ENCODE results near the gene WNT16.
"Not testable (repeated sequence)": the region's sequence is repeated elsewhere in the genome, so short reads cannot be mapped to it uniquely, and the experiment has no call there.

The WNT16 gene

DNA sequence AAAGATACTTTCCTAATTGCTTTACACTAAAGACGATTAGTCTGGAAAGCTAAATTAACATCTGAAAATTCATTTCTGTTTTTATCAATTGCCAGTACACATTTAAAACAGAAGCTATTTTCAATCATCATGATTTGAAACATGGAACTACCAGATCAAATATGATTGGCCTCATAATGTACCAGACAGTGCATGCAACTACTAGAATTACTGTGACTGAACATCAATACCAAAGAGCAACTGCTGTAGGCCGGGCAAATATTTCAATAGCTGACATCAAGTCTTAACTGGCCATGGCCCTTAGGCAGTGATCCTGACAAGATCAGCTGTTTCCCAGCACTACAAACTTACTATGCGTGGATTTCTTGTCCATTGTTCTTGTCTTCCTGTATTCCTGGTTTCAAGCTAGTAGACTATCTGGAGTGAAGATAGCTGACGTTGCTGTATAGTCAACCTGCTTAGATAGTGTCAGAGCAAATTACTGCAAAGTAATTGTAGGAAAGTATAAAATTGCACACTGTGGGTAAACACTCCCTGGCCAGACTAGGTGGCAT lies 21.7 kb upstream of the WNT16 start:
- no peak for DNase-seq

DNA sequence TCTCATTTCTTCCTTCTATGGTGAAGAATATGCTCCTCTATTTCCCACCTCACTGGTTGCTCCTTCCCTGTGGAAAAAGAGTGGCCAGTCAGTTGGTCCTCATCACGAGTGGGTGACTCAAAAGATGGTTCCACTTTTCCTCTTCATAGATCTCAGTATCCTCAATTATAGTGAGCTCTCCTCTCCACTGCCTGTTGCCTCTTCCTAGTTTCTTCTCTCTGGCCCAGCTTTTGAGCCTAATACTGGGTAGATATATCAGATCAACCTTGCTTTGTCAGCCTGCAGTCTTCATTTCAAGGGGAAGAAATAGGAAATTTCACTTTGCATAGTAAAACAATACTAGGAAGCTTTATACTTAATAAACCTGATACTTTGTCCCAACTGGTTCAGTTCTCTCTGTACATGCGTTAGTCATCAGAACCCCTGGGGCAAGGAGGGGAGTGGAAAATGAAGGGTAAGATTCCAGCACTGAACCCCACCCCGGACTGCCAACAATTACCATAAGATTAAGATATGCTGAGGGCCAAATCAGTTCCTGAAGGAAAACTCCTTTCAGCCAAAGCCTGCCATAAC lies 15.5 kb upstream of the WNT16 start:
- peak; percentile 53 for DNase-seq

DNA sequence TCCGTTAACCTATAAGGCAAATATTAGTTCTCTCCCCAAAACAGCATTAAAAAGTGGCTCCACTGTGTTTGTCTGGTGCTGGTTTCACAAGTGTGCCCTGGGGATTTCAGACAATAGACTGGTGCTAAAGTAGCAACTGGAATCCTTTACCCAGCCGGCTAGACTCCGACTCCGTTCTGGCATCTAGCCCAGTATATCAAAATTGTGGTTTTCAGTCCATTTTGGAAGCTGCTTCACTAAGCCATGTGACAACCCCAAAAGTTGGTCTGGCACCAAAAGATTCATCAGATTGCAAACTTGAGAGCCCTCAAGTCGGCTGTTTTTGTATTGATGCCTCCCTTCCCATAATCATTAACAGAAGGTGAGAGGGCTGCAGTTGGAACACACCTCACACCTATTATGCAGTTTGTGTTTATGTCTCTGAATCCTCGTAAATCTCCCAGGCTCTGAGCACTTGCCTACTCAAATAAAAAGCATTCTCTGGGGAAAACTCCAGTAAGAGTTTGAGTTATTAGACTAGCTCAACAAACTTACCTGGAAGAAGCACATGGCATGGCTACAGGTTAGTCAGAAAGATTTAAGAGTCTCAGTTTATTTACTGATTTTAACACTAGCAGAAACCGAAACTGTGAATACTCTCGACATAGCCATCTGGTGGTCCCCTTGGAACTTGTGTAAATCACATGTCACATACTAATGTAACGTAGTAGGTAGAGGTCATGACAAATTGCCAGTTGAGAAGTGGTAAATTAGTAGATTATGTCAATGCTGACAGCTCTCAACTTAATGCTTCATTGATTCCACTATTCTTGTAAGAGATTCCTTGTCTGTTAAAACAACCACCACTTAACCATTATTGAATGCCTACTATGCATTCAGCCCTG lies 14.8 kb upstream of the WNT16 start:
- DNase-seq, result no peak

DNA sequence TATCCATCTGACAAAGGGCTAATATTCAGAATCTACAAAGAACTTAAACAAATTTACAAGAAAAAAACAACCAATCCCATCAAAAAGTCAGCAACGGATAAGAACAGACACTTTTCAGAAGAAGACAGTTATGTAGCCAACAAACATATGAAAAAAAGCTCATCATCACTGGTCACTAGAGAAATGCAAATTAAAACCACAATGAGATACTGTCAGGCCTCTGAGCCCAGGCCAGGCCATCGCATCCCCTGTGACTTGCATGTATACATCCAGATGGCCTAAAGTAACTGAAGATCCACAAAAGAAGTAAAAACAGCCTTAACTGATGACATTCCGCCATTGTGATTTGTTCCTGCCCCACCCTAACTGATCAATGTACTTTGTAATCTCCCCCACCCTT lies 13.6 kb upstream of the WNT16 start:
- DNase-seq, result not testable (repeated sequence)

DNA sequence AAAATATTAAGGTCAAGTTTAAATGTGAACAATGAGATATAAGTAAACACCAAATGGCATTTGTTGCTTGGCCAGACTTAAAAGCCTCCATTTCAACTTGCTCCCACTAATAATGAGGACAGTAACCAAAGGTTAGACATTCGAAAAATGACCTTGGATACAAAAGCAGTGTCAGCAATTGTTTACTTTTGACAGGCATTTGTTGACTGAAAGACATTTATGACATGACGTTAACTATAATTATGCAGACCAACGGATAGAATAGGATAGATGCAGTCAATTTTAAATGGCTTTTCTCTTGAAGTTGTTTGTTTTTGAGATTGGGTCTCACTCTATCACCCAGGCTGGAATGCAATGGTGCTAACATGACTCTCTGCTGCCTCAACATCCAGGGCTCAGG lies 6.3 kb upstream of the WNT16 start:
- DNase-seq, result no peak

DNA sequence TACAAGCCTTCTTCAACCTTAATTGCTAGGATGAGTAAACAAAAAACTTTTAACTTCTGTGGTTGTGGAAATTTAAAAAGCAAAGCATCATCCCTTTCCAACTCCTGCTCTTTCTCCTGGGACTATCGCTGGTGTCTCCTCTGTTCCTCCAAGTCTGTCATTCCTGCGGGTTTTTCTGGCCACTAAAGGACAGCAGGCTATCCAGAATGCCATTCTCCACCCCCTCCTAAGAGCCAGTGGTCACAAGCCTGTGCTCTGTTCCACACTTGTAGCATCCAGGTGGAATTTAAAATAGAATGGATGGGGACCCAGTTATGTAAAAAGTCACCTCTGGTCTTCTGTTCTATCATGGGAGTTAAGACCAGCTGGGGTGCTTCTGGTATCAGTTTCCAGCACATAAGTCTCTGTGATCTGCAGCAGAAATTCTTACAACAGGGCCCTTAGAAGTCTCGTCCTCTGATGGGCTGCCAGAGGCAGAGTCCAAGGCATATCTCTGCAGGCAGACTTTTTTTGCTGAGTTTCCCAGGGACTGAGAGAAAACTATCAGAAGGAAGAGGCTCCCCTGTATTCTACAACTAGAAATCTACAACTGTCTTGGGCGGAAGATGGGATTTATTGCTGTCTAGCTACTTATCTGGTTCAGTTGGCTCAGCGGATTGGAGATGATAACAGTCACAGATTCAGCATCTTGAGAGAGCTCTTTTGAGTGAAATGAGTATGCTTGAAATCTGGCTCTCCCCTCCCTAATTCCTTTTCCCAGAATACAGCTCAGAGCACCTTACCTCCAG lies 5.1 kb upstream of the WNT16 start:
- DNase-seq, result no peak

DNA sequence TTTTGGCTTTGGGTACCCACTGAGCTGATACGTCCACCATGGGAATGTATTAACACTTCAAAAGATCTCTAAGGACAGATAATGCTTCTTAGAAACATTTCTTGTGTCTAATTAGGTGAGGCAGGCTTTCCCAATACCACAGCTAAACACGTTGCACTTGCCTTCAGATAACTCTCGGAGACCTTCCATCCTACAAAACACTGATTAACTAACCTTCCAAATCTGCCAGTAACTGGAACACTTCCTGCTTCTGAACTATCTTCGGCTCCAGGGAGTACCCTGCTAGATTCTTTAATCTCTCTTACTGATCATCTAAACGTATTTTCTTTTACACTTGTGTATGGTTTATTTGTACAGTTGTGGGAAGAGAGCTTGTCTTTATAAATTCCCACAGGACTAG lies 1.1 kb upstream of the WNT16 start:
- no peak for DNase-seq

DNA sequence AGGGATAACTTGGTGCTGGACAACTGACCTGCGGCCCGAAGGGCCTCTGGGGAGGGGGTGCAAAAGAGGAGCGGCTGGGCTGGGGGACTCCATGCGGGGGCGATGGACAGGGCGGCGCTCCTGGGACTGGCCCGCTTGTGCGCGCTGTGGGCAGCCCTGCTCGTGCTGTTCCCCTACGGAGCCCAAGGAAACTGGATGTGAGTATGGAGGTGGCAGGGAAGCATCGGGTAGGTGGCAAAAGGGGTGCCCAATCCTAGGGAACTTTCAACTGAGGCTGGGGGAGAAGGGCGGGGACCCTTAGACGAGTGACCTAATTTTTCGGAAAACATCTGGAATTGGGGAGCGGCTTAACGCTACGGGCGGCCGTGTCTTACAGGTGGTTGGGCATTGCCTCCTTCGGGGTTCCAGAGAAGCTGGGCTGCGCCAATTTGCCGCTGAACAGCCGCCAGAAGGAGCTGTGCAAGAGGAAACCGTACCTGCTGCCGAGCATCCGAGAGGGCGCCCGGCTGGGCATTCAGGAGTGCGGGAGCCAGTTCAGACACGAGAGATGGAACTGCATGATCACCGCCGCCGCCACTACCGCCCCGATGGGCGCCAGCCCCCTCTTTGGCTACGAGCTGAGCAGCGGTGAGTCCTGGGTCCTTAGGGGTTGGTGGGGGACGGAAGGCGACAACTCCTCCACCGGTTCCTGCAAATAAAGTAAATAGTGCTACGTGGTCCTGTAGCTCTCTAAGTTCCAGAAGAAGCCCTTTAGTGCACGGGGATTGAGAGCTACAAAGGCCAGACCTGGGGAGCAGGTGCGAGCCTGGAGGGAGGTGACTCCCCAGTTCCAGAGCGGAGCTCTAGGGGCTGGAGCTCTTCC lies 622 bp downstream of the WNT16 start:
- DNase-seq, result peak; percentile 30

DNA sequence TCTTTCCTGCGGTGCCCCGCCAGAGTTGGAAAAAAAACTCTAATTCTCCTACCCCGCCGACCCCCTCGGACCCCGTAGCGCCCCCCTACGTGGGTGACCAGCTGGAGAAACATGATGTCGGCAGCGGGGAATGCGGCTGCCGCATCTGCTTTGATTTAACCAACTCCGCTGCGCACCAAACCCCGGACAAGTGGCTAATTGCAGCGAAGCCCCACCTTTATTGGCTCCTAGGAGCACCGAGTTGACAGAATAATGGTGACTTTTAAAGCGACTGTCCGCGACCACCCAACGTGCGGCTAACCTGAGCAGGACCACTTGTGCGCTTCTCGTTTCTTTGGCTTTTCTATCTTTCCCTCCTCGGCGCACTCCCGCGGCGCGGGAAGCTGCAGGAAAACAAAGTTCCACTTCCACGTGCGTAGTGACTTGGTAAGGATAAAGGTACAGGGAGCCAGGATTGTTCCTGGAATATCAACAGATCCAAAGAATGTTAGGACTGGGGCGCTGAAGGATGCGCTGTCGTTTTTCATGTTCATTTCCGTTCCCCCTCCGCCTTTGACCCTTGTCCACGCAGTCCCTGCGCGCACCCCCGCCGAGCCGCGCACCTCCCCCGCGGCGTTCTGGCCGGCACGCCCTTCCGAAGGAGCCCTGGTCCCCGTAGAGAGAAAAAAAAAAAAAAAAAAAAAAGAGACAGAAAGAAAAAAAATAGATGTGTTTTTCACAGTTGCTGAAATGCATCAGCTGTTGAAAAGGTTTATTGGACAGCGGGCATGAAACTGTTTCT lies 1.4 kb downstream of the WNT16 start:
- DNase-seq, result peak; percentile 37

DNA sequence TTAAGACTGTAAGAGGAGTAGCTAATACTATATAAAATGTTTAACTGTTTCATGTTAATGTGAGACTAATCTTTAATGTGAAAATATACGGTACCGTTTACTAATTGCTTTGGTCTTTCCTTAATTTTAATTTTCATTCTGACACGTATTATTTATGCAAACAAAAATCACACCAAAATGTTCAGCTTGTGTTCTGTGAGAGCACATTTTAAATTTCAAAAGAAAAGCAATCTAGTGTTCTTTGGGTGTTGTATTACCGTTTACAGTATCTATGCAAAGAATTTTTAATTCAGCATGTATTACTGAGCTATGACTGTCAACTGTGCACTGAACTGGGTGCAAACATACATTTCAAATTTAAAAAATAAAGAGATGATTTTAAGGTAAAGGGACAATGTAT lies 2.2 kb downstream of the WNT16 start:
- no peak for DNase-seq

DNA sequence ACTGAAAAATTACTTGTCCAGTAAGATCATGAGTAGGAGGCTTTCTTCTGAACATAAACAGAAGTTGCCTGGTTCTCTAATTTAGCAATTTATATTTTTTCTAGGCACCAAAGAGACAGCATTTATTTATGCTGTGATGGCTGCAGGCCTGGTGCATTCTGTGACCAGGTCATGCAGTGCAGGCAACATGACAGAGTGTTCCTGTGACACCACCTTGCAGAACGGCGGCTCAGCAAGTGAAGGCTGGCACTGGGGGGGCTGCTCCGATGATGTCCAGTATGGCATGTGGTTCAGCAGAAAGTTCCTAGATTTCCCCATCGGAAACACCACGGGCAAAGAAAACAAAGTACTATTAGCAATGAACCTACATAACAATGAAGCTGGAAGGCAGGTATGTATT lies 2.8 kb downstream of the WNT16 start:
- DNase-seq, result no peak

DNA sequence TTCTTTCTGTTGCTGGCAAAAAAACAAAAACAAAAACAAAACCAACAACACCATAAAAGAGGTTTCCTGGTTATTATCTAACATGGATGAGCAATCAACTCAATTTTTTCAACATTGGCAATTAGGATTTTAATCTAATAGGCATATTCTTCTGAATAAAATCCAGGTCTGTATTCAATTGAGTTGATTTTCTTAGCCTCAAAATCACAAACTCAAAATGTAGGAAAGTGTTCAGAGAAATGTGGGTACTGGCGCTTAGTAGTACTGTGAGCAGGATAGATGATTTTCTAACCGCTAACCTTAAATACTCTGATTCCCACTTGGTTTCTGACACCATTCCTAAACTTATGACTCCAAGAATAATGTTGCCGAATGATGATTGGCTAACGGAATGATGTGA lies 5.6 kb downstream of the WNT16 start:
- no peak for DNase-seq

DNA sequence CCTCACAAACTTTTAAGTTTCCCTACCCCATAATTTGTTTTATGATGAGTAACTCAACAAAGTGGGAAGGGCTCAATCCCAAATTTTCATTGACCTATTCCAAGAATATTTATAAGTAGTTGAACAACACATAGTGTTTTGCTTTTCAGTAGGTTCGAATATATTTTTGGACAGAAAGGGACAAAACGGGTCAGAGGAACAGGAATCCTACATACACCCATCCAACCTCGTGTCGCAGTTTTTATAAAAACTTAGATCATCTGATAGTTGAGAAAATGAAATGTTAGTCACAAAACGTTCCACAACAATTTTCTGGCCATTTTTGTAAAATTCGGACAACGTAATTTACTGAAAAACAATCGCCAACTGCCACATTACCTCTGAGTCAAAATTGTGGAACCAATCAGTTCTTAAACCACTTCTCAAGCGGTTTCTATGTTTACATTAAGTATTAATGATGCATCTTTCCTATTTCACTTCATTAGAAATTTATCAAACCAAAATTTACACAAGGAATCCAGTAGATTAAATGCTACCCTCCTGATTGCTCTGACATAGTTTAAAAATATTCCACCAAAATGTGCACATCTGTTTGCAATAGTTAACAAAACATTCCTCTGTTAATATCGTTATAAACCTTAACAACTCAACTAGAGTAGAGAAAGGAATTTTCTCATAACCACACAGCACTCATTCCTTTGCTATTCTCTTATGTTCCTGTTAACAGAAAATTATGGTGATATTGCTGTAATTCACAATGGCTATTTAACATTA lies 6.3 kb downstream of the WNT16 start:
- peak; percentile 33 for DNase-seq

DNA sequence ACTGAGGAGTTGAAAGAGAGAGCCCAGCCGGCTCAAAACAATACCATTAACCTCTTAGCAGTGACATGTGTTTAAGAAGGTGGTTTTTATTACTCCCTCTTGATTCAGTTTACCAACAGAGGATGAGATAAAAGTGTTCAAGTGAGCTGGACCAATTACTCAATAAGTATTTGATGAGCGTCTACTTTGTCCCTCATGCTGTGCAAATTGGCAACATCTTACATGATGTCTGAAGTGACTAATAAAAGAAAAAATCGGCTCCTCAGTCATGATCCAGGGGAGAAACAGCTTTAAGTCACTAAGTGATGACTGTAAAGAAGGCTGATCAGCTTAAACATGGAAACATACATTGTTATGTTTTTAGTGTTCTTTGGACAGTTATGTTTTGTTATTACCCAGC lies 7.8 kb downstream of the WNT16 start:
- DNase-seq, result peak; percentile 13

DNA sequence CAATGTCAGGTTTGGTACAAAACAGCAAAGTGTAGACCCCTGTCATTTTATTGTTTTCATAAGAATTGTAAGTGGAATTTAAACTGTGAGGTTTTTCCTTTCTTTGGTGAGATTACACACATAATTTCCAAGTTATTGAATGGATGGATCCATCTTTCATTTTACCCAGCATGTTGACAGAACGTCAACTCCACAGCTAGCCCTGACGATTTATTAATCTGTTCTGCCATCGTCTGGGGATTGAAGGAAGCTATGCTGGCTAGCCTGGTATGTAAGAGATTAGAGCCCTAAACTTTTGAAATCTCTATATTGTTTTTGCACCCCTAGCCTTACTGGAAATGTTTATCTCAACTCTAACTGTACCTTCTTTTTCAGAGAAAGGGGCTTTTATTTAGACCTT lies 8.6 kb downstream of the WNT16 start:
- DNase-seq, result no peak

DNA sequence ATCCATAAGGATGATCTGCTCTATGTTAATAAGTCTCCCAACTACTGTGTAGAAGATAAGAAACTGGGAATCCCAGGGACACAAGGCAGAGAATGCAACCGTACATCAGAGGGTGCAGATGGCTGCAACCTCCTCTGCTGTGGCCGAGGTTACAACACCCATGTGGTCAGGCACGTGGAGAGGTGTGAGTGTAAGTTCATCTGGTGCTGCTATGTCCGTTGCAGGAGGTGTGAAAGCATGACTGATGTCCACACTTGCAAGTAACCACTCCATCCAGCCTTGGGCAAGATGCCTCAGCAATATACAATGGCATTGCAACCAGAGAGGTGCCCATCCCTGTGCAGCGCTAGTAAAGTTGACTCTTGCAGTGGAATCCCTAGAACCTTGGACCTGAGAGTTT lies 10.3 kb downstream of the WNT16 start:
- DNase-seq, result no peak

DNA sequence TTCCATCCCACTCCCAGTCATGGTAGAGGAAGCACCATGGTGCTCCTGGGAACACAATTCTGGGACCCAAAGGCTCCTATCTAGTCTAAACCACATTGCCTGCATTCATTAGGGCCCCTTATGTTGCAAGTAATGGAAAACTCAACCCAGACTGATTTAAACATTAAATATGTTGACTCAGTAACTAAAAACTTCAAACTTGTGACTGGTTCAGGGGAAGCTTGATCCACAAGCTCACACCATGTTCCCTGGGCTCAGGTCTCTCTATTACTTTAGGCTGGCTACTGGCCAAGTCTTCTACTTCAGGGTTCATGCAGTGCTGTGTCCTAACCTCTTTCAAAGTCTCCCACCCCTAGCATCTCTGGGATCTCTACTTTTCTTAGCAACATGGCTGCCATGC lies 13.1 kb downstream of the WNT16 start:
- DNase-seq, result peak; percentile 6

DNA sequence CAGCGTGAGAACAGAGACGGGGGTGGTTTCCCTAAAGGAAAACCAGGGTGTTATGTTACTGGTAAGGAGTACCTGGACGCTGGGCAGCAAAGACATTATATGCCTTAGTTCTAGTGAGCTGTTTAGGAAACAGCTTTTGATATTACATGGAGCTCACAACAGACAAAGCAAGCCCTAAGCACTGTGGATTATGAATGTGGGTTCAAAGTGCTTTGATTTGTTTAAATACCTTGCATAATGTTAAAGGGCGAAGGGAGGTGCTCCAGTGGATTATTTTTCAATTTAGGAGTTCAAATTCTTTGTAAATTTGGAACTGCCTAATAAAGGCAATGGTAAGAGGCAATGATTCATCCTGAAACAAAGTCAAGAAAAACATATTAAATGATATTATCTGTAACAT lies 13.8 kb downstream of the WNT16 start:
- DNase-seq, result no peak

DNA sequence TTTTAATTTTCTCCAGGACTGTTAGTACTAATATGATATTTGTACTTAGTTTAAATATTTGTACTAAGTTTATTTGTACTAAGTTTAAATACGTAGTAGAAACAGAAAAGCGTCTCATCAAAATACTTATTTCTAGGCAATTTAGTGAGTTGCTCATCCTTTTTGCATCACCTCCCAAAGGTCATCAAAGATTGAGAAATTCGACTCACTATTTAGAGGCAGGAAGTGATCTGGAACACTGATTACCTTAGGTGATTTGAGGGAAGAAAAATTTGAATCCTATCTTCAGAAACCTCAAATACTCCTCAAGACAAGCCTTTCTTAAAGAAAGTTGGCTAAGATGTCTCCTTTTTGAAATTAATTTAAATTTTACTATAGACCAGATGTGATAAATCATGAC lies 14.5 kb downstream of the WNT16 start:
- DNase-seq, result no peak

DNA sequence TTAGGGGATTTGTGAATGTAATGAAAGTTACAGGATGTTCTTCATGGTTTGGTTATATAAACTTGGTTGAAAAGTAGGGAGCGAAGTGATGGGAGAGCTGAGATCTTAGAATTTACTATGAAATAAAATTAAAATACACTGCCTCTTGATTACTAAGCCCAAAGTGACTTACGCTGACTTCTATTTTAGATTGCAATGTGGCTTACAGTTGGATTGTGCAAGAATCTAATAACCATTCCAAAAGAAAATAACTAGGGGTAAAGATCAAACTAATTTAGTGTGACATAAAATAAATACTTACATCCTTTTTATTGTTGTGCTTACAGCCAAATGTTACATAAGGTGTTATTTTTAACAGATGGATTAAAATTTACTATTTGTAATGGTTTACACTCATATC lies 15.3 kb downstream of the WNT16 start:
- no peak for DNase-seq

DNA sequence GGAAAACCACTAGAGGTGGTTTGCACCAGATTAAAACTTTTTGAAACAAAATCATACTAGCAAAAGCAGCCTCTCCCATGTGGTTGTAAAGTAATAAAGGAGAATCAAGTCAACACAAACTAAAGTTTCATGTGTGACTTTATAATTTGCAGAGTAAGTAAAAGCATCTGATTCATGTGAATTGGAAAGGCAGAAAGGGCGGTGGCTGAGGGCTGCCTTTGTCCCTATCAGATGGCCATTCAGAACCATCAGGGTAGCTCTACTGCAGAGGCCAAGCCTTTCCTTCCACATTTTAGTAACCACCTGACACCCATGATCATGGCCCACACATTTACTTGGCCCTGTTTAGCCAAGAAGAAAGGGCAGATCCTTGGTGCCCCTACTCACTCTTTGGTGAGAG lies 15.7 kb downstream of the WNT16 start:
- no peak for DNase-seq
